Endothelial cell (in vitro differentiated cells): Measurements from ENCODE around the gene GMDS. TPM values are rescaled to one million over a fixed set of nuclear protein-coding genes. Genes with fewer than 3 reads are reported as not detected.

Experiments
- DNase-seq: peaks from one replicate; pipeline ENCODE4 v3.0.0; 2021; ENCODE audit warnings: low spot score
- H3K27ac Mint-ChIP-seq: one replicate; pipeline ENCODE4 v1.8.0; 2021; ENCODE audit warnings: mixed read lengths, inconsistent platforms; ENCODE audit not compliant: unreplicated experiment
- H3K27me3 Mint-ChIP-seq: one replicate; pipeline ENCODE4 v1.8.0; 2021; ENCODE audit warnings: mild to moderate bottlenecking, moderate library complexity, mixed read lengths, inconsistent platforms; ENCODE audit not compliant: unreplicated experiment
- H3K36me3 Mint-ChIP-seq: one replicate; pipeline ENCODE4 v1.8.0; 2021; ENCODE audit warnings: mild to moderate bottlenecking, low read depth, mixed read lengths, inconsistent platforms; ENCODE audit not compliant: unreplicated experiment
- H3K4me1 Mint-ChIP-seq: one replicate; pipeline ENCODE4 v1.8.0; 2021; ENCODE audit warnings: mild to moderate bottlenecking, mixed read lengths, inconsistent platforms; ENCODE audit not compliant: unreplicated experiment
- H3K4me3 Mint-ChIP-seq: one replicate; pipeline ENCODE4 v1.8.0; 2021; ENCODE audit warnings: mild to moderate bottlenecking, mixed read lengths, inconsistent platforms; ENCODE audit not compliant: unreplicated experiment
- H3K9me3 Mint-ChIP-seq: one replicate; pipeline ENCODE4 v1.8.0; 2021; ENCODE audit warnings: mixed read lengths, inconsistent platforms; ENCODE audit not compliant: unreplicated experiment
- total RNA-seq: library from RNA; stranded (reverse); fragmentation: NEBNext Ultra II Directional; extraction: Animal tissue kit (Norgen Biotek cat#: 25700); gene quantifications from one replicate; pipeline ENCODE4 v1.2.1, GENCODE V29; 2021; ENCODE audit not compliant: unreplicated experiment
- TF ChIP-seq, protein P1 (sequence below): fragments of 200-600 bp; sonication (generic); IDR thresholded peaks from one replicate; pipeline ENCODE4 v1.5.0; 2021; ENCODE audit warnings: antibody characterized with exemption; ENCODE audit not compliant: unreplicated experiment

The GMDS gene
- total RNA-seq, 1 donor from 2014 or later = 36.0 TPM

DNA sequence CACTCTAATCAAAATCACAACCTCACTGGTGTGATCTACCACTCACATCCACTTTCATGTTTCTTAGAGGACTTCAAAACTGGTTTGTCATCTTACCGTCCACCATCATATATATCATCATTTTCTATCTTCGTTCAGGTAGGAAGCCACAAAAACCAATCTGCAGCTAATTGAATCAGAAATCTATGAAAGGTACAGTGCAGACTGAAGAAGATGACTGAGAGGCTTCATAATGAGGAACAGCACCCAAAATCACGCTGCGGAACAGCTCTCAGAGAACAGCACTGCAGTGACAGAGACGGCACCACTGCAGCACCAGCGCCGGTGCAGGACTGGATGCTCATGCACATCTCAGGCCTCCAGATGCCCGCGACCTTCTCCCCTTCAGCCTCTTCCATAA is 13.0 kb downstream of the GMDS start:
- Mint-ChIP-seq H3K9me3 (no peaks in the 10 kb centered on the region), H3K36me3 (no peaks in the 10 kb centered on the region), H3K27me3 (no peaks in the 10 kb centered on the region), H3K27ac (no peak overlapping the region), H3K4me3 (no peak overlapping the region), H3K4me1 (peaks cover 6% of the 10 kb centered on the region)
- TF ChIP-seq, protein P1, sequence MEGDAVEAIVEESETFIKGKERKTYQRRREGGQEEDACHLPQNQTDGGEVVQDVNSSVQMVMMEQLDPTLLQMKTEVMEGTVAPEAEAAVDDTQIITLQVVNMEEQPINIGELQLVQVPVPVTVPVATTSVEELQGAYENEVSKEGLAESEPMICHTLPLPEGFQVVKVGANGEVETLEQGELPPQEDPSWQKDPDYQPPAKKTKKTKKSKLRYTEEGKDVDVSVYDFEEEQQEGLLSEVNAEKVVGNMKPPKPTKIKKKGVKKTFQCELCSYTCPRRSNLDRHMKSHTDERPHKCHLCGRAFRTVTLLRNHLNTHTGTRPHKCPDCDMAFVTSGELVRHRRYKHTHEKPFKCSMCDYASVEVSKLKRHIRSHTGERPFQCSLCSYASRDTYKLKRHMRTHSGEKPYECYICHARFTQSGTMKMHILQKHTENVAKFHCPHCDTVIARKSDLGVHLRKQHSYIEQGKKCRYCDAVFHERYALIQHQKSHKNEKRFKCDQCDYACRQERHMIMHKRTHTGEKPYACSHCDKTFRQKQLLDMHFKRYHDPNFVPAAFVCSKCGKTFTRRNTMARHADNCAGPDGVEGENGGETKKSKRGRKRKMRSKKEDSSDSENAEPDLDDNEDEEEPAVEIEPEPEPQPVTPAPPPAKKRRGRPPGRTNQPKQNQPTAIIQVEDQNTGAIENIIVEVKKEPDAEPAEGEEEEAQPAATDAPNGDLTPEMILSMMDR = no peak
- DNase-seq = no peak

DNA sequence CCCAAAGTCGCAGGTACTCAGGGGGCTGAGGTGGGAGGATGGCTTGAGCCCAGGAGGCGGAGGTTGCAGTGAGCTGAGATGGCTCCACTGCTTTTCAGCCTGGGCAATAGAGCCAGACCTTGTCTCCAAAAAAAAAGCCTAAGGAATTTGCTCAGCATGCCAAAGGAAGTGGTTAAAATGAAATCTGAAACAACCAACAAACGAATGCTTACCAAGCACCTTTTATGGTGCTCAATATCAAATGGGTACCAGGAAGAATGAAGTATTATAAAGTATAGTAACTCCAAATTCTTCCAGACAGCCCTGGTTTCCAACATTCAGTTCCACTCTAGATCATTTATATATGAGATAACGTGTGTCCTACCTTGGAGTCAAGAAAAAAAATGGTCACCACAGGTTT is 14.0 kb downstream of the GMDS start:
- Mint-ChIP-seq H3K27me3 (no peaks in the 10 kb centered on the region), H3K4me1 (peaks cover 6% of the 10 kb centered on the region), H3K9me3 (no peaks in the 10 kb centered on the region), H3K4me3 (no peak overlapping the region), H3K36me3 (no peaks in the 10 kb centered on the region), H3K27ac (no peak overlapping the region)
- no peak for DNase-seq
- TF ChIP-seq, protein P1 = no peak

DNA sequence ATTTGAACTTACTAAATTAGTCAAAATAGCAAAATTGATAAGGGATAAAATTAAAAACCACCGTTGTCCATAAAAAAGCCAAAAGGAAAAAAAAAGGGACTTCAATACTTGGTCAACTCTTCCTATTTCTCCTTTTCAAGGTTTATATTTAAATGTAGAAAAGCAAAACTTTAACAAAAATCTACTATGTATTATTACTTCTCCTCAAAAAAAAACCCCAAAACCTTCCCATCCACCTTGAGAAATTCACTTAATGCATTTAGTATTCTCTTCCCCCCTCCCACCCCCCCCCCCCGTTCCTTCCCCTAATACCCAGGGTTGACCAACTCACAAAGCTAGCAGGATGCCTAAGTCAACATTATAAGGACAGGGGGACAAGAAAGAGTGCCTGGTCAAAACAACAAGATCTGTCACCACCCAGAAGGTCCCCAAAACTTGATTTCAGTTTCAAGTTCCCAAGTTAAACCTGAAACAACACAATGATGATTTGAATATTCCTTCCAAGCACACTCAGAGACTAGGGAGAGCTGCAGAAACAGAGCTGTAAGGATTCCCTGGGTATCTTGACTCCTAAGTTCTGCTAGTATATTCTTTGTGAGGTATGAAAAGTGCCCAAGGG is 14.6 kb downstream of the GMDS start:
- Mint-ChIP-seq H3K9me3 (no peaks in the 10 kb centered on the region), H3K4me3 (no peak overlapping the region), H3K4me1 (peaks cover 6% of the 10 kb centered on the region), H3K36me3 (no peaks in the 10 kb centered on the region), H3K27ac (no peak overlapping the region), H3K27me3 (no peaks in the 10 kb centered on the region)
- no peak for DNase-seq
- TF ChIP-seq, protein P1 = no peak

DNA sequence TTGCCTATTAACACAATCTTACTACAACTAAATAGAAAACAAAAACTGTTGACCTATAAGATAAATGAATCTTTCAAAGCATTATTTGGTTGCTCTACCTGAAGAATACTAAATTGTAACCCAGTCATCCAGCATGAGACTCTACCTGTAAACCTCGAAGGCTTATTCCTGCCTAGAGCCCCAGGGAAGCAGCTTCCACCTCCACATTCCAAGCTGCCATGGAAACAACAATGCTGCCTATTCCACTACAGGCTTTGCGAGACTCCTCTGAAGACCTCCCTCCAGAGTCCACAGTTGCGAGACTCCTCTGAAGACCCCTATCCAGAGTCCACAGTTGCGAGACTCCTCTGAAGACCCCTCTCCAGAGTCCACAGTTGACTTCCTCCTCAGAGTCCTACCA is 15.7 kb downstream of the GMDS start:
- H3K9me3 Mint-ChIP-seq = no peaks in the 10 kb centered on the region
- H3K27ac Mint-ChIP-seq = no peak overlapping the region
- no peaks in the 10 kb centered on the region for H3K36me3 Mint-ChIP-seq
- no peak for DNase-seq
- peaks cover 6% of the 10 kb centered on the region for H3K4me1 Mint-ChIP-seq
- H3K27me3 Mint-ChIP-seq = no peaks in the 10 kb centered on the region
- TF ChIP-seq, protein P1 = no peak
- no peak overlapping the region for H3K4me3 Mint-ChIP-seq

DNA sequence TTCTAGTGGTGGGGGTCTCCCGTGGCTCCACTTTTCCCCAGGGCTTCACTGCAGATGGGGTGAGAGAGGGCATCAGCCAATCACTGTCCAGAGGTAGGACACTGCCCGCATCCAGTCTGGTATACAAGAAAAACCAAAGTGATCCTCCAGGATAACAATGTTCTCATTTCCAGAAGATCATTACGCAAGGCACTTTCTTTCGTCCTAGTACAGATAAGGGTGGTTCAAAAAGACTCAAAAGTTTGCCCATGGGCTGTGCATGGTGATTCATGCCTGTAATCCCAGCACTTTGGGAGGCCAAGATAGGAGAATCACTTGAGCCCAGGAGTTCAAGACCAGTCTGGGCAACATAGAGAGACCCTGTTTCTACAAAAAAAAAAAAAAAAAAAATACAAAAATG is 16.4 kb downstream of the GMDS start:
- H3K36me3 Mint-ChIP-seq = no peaks in the 10 kb centered on the region

More for the DNA sequence above, 16.4 kb downstream of the GMDS start:
- Mint-ChIP-seq H3K9me3 (no peaks in the 10 kb centered on the region), H3K27ac (no peak overlapping the region), H3K4me1 (peaks cover 6% of the 10 kb centered on the region), H3K4me3 (no peak overlapping the region), H3K27me3 (no peaks in the 10 kb centered on the region)
- no peak for DNase-seq
- TF ChIP-seq, protein P1 = no peak
